ENCODE measurements around the gene CYP4F8.

GRCh38 chr19:15639596-15639995, 24.6 kb downstream of the CYP4F8 start:
- no peak for TF ChIP-seq GATA3 (IDR thresholded peaks at IDR 0.05; ENCODE audit: low read depth, low read length)
- no peak for TF ChIP-seq GATA2 (IDR thresholded peaks at IDR 0.05; ENCODE audit: low read depth, low read length)

All from SH-SY5Y (cell line).